Measurements from ENCODE around the gene MEIOB. TPM values are rescaled to one million over a fixed set of nuclear protein-coding genes. Genes with fewer than 3 reads are reported as not detected.

Gene MEIOB
- total RNA-seq, 1 donor from 2014 or later, result 3.7 TPM

DNA sequence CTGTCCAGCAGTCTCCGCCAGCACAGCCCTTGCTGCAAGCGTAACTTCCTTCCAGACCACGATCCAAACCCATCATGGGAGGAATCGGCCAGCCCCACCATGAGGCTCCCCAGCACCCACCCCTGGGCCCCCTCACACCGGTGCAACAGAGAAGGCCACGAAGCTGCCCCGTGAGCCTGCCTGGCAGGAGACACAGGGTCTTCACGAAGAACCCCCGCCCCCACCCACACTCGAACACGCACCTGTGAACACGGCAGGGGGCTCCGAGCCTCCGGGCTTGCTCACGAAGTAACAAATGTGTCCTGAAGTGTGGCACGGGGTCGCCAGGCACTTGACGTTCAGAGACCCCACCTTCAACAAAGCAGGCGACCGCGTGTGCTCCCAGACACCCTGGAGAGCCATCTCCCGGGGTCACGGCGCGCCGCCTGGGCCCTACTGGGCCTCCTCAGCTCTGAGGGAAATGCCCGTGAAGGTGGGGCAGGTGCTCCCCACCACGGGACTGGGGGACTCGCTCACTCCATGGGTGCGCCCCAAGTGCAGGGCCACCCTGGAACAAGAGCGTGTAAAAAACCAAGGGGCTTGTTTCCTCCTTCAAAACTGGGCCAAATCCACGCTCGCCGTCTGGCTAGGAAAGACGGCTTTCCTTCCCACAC is 53.0 kb downstream of the MEIOB start:
- H3K36me3 ChIP-seq, result no peaks in the 10 kb centered on the region
- no peak overlapping the region for H3K27ac ChIP-seq
- no peak for DNase-seq (ENCODE audit: low spot score)
- no peaks in the 10 kb centered on the region for H3K27me3 ChIP-seq
- no peak overlapping the region for H3K4me2 ChIP-seq
- H3K27ac Mint-ChIP-seq, result no peak overlapping the region
- peaks cover 3% of the 10 kb centered on the region for H3K4me1 Mint-ChIP-seq
- no peak overlapping the region for H3K9ac ChIP-seq
- H3K4me3 Mint-ChIP-seq, result peak overlapping the region; percentile 8
- TF ChIP-seq EZH2phosphoT487 (IDR thresholded peaks at IDR 0.05) (no peak), EZH2 (IDR thresholded peaks at IDR 0.05) (no peak)
- TF ChIP-seq, protein P1, sequence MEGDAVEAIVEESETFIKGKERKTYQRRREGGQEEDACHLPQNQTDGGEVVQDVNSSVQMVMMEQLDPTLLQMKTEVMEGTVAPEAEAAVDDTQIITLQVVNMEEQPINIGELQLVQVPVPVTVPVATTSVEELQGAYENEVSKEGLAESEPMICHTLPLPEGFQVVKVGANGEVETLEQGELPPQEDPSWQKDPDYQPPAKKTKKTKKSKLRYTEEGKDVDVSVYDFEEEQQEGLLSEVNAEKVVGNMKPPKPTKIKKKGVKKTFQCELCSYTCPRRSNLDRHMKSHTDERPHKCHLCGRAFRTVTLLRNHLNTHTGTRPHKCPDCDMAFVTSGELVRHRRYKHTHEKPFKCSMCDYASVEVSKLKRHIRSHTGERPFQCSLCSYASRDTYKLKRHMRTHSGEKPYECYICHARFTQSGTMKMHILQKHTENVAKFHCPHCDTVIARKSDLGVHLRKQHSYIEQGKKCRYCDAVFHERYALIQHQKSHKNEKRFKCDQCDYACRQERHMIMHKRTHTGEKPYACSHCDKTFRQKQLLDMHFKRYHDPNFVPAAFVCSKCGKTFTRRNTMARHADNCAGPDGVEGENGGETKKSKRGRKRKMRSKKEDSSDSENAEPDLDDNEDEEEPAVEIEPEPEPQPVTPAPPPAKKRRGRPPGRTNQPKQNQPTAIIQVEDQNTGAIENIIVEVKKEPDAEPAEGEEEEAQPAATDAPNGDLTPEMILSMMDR (IDR thresholded peaks at IDR 0.05), result no peak
- no peaks in the 10 kb centered on the region for H3K9me3 Mint-ChIP-seq
- no peak overlapping the region for H3K4me3 ChIP-seq
- no peaks in the 10 kb centered on the region for H3K9me3 ChIP-seq (ENCODE audit: low read depth)
- H3F3A ChIP-seq (ENCODE audit: low read depth), result peaks cover 1% of the 10 kb centered on the region
- H3K4me1 ChIP-seq, result no peaks in the 10 kb centered on the region
- H3K36me3 Mint-ChIP-seq, result peaks cover 4% of the 10 kb centered on the region
- H3K79me2 ChIP-seq (ENCODE audit: low read depth), result no peaks in the 10 kb centered on the region
- no peaks in the 10 kb centered on the region for H3K27me3 Mint-ChIP-seq (ENCODE audit: insufficient read depth, low read depth)
- H4K20me1 ChIP-seq (ENCODE audit: low read depth), result peaks cover 6% of the 10 kb centered on the region
- H2AFZ ChIP-seq (replicated peaks), result no peak overlapping the region

DNA sequence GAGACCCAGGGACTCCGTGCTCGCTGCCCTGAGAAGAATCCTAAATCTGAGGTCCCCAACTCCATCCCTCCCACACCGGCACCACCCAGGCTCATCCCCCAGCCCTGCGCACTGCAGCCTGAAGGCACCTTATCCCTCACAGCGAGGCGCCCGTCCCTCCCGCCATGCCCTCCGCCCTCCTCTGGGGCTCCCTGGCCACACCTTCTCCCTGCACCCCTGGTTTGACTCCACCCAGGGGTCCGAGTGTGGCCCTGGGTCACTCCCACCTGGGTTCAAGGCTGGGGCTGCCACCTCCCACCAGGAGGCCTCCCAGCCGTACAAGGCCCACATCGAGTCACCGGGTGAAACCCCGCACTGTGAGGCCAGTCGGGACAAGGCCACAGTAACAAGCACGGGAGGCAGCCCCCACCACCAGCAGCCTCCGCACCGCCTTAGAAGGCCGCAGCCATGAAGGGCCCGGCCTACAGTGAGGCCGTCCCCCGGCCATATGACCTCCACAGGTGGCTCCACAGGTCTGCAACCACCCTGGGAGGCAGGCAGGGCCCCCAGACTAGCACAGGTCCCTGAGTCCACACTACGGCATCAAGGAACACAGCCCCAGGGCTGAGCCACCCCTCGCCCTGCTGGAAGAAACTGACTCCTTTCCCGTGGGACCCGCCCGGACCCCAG is 53.6 kb downstream of the MEIOB start:
- no peak overlapping the region for H3K27ac Mint-ChIP-seq
- Histone ChIP-seq H3K4me3 (no peak overlapping the region), H3K9me3 (ENCODE audit: low read depth) (no peaks in the 10 kb centered on the region), H3K79me2 (ENCODE audit: low read depth) (no peaks in the 10 kb centered on the region), H3K27me3 (no peaks in the 10 kb centered on the region), H3K4me1 (no peaks in the 10 kb centered on the region), H4K20me1 (ENCODE audit: low read depth) (peaks cover 3% of the 10 kb centered on the region), H3K27ac (no peak overlapping the region), H2AFZ (replicated peaks) (no peak overlapping the region), H3F3A (ENCODE audit: low read depth) (peaks cover 5% of the 10 kb centered on the region), H3K9ac (no peak overlapping the region), H3K36me3 (no peaks in the 10 kb centered on the region), H3K4me2 (no peak overlapping the region)
- no peak overlapping the region for H3K4me3 Mint-ChIP-seq
- peaks cover 6% of the 10 kb centered on the region for H3K36me3 Mint-ChIP-seq
- H3K4me1 Mint-ChIP-seq, result no peaks in the 10 kb centered on the region
- DNase-seq (ENCODE audit: low spot score), result no peak
- H3K27me3 Mint-ChIP-seq (ENCODE audit: insufficient read depth, low read depth), result no peaks in the 10 kb centered on the region
- no peak for TF ChIP-seq EZH2phosphoT487 (IDR thresholded peaks at IDR 0.05)
- TF ChIP-seq, protein P1 (IDR thresholded peaks at IDR 0.05), result no peak
- TF ChIP-seq EZH2 (IDR thresholded peaks at IDR 0.05), result no peak
- no peaks in the 10 kb centered on the region for H3K9me3 Mint-ChIP-seq

DNA sequence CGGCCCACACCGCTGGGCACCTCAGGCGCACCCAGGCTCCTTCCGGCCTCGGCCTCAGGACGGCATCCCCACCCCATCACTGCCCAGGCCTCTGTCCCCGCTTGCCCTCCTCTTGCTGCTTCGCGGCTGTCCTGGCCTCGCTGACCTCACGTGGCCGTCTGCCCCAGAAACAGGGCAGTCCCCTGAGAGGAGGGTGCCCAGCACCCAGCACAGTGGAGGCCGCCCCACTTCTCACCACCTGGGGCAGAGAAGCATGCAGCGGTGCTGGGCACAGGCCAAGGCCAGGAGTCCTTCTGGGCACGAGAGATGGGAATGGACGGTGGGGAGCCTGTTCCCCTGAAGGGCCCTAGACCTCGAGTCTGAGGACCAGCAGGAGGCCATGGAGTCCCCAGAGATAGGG is 54.2 kb downstream of the MEIOB start:
- Mint-ChIP-seq H3K4me1 (no peaks in the 10 kb centered on the region), H3K27me3 (ENCODE audit: insufficient read depth, low read depth) (no peaks in the 10 kb centered on the region), H3K27ac (no peak overlapping the region), H3K9me3 (no peaks in the 10 kb centered on the region), H3K4me3 (no peak overlapping the region), H3K36me3 (peaks cover 9% of the 10 kb centered on the region)
- no peaks in the 10 kb centered on the region for H3K9me3 ChIP-seq (ENCODE audit: low read depth)
- peaks cover under 1% of the 10 kb centered on the region for H4K20me1 ChIP-seq (ENCODE audit: low read depth)
- no peaks in the 10 kb centered on the region for H3K4me1 ChIP-seq
- H3K4me2 ChIP-seq, result no peak overlapping the region
- no peak for DNase-seq (ENCODE audit: low spot score)
- H2AFZ ChIP-seq (replicated peaks), result no peak overlapping the region
- H3K9ac ChIP-seq, result no peak overlapping the region
- H3K4me3 ChIP-seq, result no peak overlapping the region
- H3K36me3 ChIP-seq, result no peaks in the 10 kb centered on the region
- TF ChIP-seq, protein P1 (IDR thresholded peaks at IDR 0.05), result no peak
- no peak for TF ChIP-seq EZH2phosphoT487 (IDR thresholded peaks at IDR 0.05)
- TF ChIP-seq EZH2 (IDR thresholded peaks at IDR 0.05), result no peak
- no peaks in the 10 kb centered on the region for H3K27me3 ChIP-seq
- no peak overlapping the region for H3K27ac ChIP-seq
- peaks cover 5% of the 10 kb centered on the region for H3F3A ChIP-seq (ENCODE audit: low read depth)
- H3K79me2 ChIP-seq (ENCODE audit: low read depth), result no peaks in the 10 kb centered on the region
